GM12874 (cell line): ENCODE data around the gene MVP.

Experiments used
- TF ChIP-seq, protein P1 (sequence below): IDR thresholded peaks from 2 replicates; pipeline ENCODE4 v1.5.1; 2011; ENCODE audit warnings: low read depth, mild to moderate bottlenecking, control low read depth, low read length, moderate library complexity; ENCODE audit not compliant: insufficient read depth

The MVP gene

DNA sequence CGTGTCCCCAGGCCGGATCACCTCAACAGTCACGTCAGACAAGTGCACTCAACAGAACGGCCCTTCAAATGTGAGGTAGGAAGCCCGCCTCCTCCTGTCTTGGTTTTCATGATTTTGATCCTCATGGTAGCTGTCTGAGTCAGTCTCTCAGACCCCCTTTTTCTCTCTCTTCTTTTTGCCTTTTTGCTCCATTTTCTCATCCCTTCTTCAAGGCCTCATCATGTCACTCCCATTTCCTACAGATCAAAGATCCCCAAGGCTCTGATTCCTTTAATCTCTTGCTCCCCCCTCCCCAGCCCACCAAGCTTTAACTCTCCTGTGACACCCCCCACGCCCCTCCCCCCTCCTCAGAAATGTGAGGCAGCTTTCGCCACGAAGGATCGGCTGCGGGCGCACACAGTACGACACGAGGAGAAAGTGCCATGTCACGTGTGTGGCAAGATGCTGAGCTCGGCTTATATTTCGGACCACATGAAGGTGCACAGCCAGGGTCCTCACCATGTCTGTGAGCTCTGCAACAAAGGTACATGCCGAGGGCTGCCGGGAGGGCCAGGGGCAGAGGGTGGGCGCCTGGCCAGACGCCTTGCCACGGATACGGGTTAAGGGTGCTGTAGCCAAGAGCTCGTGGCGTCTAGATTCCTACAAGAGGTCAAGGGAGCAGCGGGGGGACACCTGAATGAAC, 11.9 kb upstream of the MVP start:
- TF ChIP-seq, protein P1, sequence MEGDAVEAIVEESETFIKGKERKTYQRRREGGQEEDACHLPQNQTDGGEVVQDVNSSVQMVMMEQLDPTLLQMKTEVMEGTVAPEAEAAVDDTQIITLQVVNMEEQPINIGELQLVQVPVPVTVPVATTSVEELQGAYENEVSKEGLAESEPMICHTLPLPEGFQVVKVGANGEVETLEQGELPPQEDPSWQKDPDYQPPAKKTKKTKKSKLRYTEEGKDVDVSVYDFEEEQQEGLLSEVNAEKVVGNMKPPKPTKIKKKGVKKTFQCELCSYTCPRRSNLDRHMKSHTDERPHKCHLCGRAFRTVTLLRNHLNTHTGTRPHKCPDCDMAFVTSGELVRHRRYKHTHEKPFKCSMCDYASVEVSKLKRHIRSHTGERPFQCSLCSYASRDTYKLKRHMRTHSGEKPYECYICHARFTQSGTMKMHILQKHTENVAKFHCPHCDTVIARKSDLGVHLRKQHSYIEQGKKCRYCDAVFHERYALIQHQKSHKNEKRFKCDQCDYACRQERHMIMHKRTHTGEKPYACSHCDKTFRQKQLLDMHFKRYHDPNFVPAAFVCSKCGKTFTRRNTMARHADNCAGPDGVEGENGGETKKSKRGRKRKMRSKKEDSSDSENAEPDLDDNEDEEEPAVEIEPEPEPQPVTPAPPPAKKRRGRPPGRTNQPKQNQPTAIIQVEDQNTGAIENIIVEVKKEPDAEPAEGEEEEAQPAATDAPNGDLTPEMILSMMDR = no peak

- TF ChIP-seq, protein P1 = no peak
Measured at GRCh38 chr16:29809031-29809747, 11.1 kb upstream of the MVP start.

GRCh38 chr16:29809850-29810698, 10.2 kb upstream of the MVP start:
- TF ChIP-seq, protein P1 = no peak

- TF ChIP-seq, protein P1 = no peak
Measured at GRCh38 chr16:29810699-29811169, 9.5 kb upstream of the MVP start.

DNA sequence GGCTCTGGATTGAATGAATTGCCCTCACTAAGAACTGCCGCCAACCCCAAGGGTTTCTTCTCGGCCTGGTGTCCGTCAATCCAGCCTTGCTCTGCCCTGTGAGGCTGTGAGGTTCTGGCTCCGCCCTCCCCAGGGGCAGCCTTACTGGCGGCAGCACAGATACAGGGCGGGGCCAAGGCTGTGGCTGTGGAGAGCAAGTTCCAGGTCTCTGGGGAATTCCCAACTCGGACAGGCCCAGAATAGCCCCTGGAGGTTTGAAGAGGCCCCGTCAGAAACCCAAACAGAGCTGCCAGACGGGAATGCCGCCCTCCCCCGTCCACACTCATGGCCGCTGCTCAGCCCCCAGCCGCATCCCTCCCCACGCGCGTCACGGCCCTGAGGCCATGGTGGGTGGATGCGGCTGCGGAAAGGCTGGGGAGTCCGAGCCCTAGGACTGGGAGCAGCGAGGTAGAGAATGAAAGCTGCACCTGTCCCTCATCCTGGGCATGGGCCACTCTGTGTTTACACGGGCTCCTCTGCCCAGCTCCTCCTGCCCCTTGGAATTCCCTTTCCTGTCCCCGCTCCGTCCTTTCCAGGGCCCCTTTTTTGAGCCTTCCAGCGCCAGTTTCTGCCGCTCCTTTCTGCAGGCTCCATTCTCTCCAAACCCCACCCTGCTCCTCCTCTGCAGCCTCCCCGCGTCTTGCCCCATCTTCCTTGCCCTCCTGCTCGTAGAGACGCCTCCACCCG, 8.9 kb upstream of the MVP start:
- TF ChIP-seq, protein P1 = no peak

DNA sequence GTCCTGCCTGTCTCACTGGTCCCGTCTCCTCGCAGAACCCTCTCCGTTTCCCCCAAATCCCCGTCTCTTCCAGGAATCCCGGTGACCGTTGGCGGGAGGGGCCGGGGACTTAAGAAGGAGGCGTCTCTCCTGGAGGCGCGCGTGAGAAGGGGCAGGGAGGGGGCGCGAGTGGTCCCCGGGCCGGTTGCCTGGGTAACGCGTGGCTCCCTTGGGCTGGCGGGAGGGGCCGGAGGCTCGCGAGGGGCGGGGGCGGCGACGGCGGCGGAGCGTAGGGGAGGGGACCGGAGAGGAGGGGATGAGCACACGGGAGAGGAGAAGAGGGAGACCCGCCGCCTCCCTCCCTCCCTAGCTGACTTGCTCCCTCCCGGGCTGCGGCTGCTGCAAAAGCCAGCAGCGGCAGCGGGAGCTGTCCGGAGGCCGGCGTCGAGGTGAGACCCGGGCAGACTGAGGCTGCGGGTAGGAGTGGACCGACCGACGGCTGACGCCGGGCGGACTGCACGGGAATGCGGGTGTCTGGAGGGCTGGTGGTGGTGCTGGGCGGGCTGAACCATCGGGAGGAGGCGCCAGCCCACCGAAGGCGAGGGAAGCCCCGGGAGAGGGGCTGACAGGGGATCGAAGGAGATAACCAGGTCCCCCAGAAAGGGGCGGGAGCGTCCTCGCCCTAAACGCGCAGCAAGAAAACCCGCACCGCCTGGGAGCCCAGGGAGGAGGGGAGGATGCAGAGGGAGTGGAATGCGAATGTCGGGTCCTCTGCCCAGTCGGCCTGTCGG, 8.2 kb upstream of the MVP start, which contains the start of gene PRRT2:
PRRT2 (plus strand) TSS at position 298 of the 770 bp plus-strand sequence. CDS start 862 bp downstream, outside the sequence.
- TF ChIP-seq, protein P1 = no peak
